Loucy (cell line): Measurements from ENCODE around the gene SYDE2.

ENCODE experiments used
- H2AFZ ChIP-seq: fragments of 200-600 bp; sonication (generic); 2 replicates; pipeline ENCODE4 v1.6.0; 2016; ENCODE audit warnings: antibody characterized with exemption, mild to moderate bottlenecking, low read length, moderate library complexity
- H3F3A ChIP-seq: fragments of 200-600 bp; 2 replicates; pipeline ENCODE4 v1.6.0; 2016; ENCODE audit warnings: antibody characterized with exemption, low read depth, mild to moderate bottlenecking
- H3K27me3 ChIP-seq: fragments of 200-600 bp; sonication (generic); 2 replicates; pipeline ENCODE4 v1.6.1; 2014; ENCODE audit warnings: low read length, mild to moderate bottlenecking; ENCODE audit not compliant: insufficient read depth, poor library complexity, severe bottlenecking
- H3K36me3 ChIP-seq: fragments of 200-600 bp; sonication (generic); 2 replicates; pipeline ENCODE4 v1.6.1; 2016; ENCODE audit warnings: low read length; ENCODE audit not compliant: insufficient read depth
- H3K4me1 ChIP-seq: fragments of 200-600 bp; sonication (generic); 2 replicates; pipeline ENCODE4 v1.5.1; 2014; ENCODE audit warnings: low read length, mild to moderate bottlenecking; ENCODE audit not compliant: insufficient read depth, poor library complexity, severe bottlenecking
- H3K4me2 ChIP-seq: fragments of 200-600 bp; sonication (generic); 2 replicates; pipeline ENCODE4 v1.6.0; 2014; ENCODE audit warnings: antibody characterized with exemption, low read length, low read depth, mild to moderate bottlenecking; ENCODE audit not compliant: poor library complexity, severe bottlenecking
- H3K4me3 ChIP-seq: fragments of 200-600 bp; sonication (generic); 2 replicates; pipeline ENCODE4 v1.5.1; 2014; ENCODE audit warnings: low read length, mild to moderate bottlenecking, mixed read lengths; ENCODE audit not compliant: poor library complexity, severe bottlenecking
- H3K79me2 ChIP-seq: fragments of 200-600 bp; sonication (generic); 2 replicates; pipeline ENCODE4 v1.6.1; 2014; ENCODE audit warnings: low read length; ENCODE audit not compliant: insufficient read depth
- H3K9ac ChIP-seq: fragments of 200-600 bp; sonication (generic); 2 replicates; pipeline ENCODE4 v1.6.0; 2014; ENCODE audit warnings: mild to moderate bottlenecking, low read depth, low read length, moderate library complexity; ENCODE audit not compliant: poor library complexity, severe bottlenecking
- H3K9me2 ChIP-seq: fragments of 200-600 bp; sonication (generic); replicated peaks from 2 replicates; pipeline ENCODE4 v1.6.1; 2016; ENCODE audit warnings: low read depth, low read length, mixed read lengths
- H3K9me3 ChIP-seq: fragments of 200-600 bp; sonication (generic); 2 replicates; pipeline ENCODE4 v1.6.1; 2014; ENCODE audit warnings: mild to moderate bottlenecking, antibody characterized with exemption, low read length, low read depth; ENCODE audit not compliant: insufficient read depth
- H4K20me1 ChIP-seq: fragments of 200-600 bp; sonication (generic); 2 replicates; pipeline ENCODE4 v1.6.0; 2014; ENCODE audit warnings: antibody characterized with exemption, low read length, mild to moderate bottlenecking; ENCODE audit not compliant: insufficient read depth, poor library complexity, severe bottlenecking
- EZH2phosphoT487 ChIP-seq: fragments of 200-600 bp; IDR thresholded peaks from 2 replicates; pipeline ENCODE4 v1.6.1; 2018; ENCODE audit warnings: antibody characterized with exemption, mild to moderate bottlenecking, moderate library complexity, borderline replicate concordance
- TF ChIP-seq, protein P1 (sequence below): fragments of 200-600 bp; sonication (generic); conservative IDR thresholded peaks from 2 replicates; pipeline ENCODE4 v1.5.1; 2014; ENCODE audit warnings: mild to moderate bottlenecking, antibody characterized with exemption, low read length

SYDE2 gene

DNA sequence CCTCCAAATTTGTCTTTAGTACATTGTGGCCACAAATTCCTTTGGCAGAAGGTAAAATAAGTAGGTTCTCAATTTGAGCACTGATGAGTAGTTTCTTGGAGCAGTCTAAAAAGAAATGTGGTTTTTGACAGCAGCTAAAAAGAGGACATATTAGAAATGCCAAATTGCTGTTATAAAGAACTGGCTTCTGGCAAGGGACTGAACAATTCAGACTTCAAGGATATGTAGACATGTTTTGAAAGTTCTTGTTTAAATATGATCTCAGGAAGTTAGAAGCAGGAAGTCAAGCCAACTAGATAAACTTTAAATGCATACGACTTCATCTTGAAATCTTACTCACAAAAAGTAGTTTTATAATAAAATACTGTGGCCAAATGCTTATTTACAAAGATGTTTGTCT is 39.8 kb upstream of the SYDE2 start:
- no peaks in the 10 kb centered on the region for H3K9me3 ChIP-seq
- TF ChIP-seq, protein P1, sequence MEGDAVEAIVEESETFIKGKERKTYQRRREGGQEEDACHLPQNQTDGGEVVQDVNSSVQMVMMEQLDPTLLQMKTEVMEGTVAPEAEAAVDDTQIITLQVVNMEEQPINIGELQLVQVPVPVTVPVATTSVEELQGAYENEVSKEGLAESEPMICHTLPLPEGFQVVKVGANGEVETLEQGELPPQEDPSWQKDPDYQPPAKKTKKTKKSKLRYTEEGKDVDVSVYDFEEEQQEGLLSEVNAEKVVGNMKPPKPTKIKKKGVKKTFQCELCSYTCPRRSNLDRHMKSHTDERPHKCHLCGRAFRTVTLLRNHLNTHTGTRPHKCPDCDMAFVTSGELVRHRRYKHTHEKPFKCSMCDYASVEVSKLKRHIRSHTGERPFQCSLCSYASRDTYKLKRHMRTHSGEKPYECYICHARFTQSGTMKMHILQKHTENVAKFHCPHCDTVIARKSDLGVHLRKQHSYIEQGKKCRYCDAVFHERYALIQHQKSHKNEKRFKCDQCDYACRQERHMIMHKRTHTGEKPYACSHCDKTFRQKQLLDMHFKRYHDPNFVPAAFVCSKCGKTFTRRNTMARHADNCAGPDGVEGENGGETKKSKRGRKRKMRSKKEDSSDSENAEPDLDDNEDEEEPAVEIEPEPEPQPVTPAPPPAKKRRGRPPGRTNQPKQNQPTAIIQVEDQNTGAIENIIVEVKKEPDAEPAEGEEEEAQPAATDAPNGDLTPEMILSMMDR = no peak
- no peak for TF ChIP-seq EZH2phosphoT487
- H2AFZ ChIP-seq = peak overlapping the region; percentile 80
- H3K27me3 ChIP-seq = no peaks in the 10 kb centered on the region
- no peak overlapping the region for H3K4me3 ChIP-seq
- peak overlapping the region; percentile 12 for H3K9ac ChIP-seq
- no peaks in the 10 kb centered on the region for H3K36me3 ChIP-seq
- no peaks in the 10 kb centered on the region for H4K20me1 ChIP-seq
- peaks cover 25% of the 10 kb centered on the region for H3K4me1 ChIP-seq
- H3K9me2 ChIP-seq = no peaks in the 10 kb centered on the region
- no peaks in the 10 kb centered on the region for H3K79me2 ChIP-seq
- H3F3A ChIP-seq = peaks cover 4% of the 10 kb centered on the region; the same call in 1 of the 2 replicates
- peak overlapping the region; percentile 0 for H3K4me2 ChIP-seq

DNA sequence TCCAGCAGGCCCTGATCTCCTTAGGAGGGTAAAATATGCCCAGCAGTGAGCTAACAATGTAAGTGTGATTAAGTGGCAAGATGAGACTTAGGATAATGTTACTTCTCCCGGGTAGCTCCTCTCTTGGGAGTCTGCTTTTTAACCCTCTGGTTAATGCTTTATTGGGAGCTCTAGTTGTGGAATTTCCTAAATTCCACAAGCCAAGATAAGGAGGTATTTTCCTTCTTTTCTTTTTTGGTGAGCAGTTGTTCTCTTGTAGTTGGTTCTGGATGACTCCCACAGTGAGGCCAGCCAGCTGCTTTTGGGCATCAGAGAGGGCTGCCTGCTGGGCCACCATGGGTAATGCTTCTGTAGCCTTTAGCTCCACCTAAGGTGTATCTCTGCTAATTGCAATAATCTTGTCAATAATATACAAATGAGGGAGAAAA is 39.4 kb upstream of the SYDE2 start:
- H3K79me2 ChIP-seq = no peaks in the 10 kb centered on the region
- H3K4me1 ChIP-seq = peaks cover 21% of the 10 kb centered on the region
- H3K9ac ChIP-seq = peak overlapping the region; percentile 12
- H3K4me3 ChIP-seq = no peak overlapping the region
- H3K27me3 ChIP-seq = no peaks in the 10 kb centered on the region
- H3K9me2 ChIP-seq = no peaks in the 10 kb centered on the region
- peaks cover 4% of the 10 kb centered on the region; the same call in 1 of the 2 replicates for H3F3A ChIP-seq
- H2AFZ ChIP-seq = peak overlapping the region; percentile 80
- TF ChIP-seq, protein P1 = peak; percentile 59
- no peak for TF ChIP-seq EZH2phosphoT487
- H3K9me3 ChIP-seq = no peaks in the 10 kb centered on the region
- H4K20me1 ChIP-seq = no peaks in the 10 kb centered on the region
- no peaks in the 10 kb centered on the region for H3K36me3 ChIP-seq
- no peak overlapping the region for H3K4me2 ChIP-seq

DNA sequence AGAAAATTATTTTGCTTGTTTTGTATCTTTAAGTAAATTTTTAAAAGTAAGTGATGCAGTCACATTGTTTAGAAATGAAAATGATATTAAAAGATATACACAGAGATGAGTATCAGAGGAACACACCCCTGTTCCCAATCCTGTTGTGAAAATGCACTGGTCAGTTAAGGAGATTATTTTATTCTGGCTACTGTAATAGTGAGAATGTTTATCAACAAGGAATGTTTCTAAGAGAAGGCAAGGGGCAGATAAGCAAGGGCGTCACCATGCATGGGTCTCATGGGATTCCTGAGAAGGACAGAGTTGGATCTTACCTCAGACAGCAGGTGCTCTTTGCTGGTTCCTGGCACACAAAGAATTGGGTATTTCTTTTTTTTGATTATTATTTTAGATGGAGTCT is 36.8 kb upstream of the SYDE2 start:
- TF ChIP-seq, protein P1 = no peak
- TF ChIP-seq EZH2phosphoT487 = no peak
- Histone ChIP-seq H3K4me2 (no peak overlapping the region), H3K27me3 (no peaks in the 10 kb centered on the region), H3K4me3 (no peak overlapping the region), H2AFZ (no peak overlapping the region), H3K9ac (no peak overlapping the region), H3K9me2 (no peaks in the 10 kb centered on the region), H3K79me2 (no peaks in the 10 kb centered on the region), H3K36me3 (no peaks in the 10 kb centered on the region), H4K20me1 (no peaks in the 10 kb centered on the region), H3K9me3 (no peaks in the 10 kb centered on the region), H3K4me1 (peaks cover 6% of the 10 kb centered on the region), H3F3A (no peaks in the 10 kb centered on the region)
